GM18907 (cell line): ENCODE measurements around the gene SLC27A3.

ENCODE experiments used
- ATAC-seq: cut with Tn5 transposase; IDR thresholded peaks from one replicate; pipeline ENCODE4 v1.9.1; 2021; ENCODE audit warnings: mild to moderate bottlenecking, moderate library complexity; ENCODE audit not compliant: unreplicated experiment

SLC27A3 gene

GRCh38 chr1:153774780-153775457 lies at the start of gene SLC27A3:
Gene SLC27A3, plus strand, starts transcription at chr1:153775407. Its CDS starts 91 bp downstream, at chr1:153775498.
- ATAC-seq = peak; percentile 19

GRCh38 chr1:153727463-153728304 lies 47.5 kb upstream of the SLC27A3 start, which contains the start of gene INTS3:
Gene INTS3, plus strand, starts transcription at chr1:153728050. Its CDS starts 585 bp downstream, at chr1:153728635.
- peak; percentile 95 for ATAC-seq

GRCh38 chr1:153728305-153729066 lies 46.7 kb upstream of the SLC27A3 start:
- no peak for ATAC-seq

GRCh38 chr1:153730468-153730988 lies 44.7 kb upstream of the SLC27A3 start:
- ATAC-seq = no peak

GRCh38 chr1:153733970-153734369 lies 41.2 kb upstream of the SLC27A3 start:
- ATAC-seq = no peak

- ATAC-seq = no peak
These were observed 40.7 kb upstream of the SLC27A3 start for GRCh38 chr1:153734396-153735089.

- no peak for ATAC-seq
These were observed 40.2 kb upstream of the SLC27A3 start for GRCh38 chr1:153735090-153735420.

- no peak for ATAC-seq
These were observed 33.2 kb upstream of the SLC27A3 start for GRCh38 chr1:153741986-153742385.

- peak; percentile 79 for ATAC-seq
These were observed 32.6 kb upstream of the SLC27A3 start for GRCh38 chr1:153742411-153743142.

- ATAC-seq = no peak
These were observed 29.8 kb upstream of the SLC27A3 start for GRCh38 chr1:153745417-153745816.

- ATAC-seq = no peak
These were observed 29.0 kb upstream of the SLC27A3 start for GRCh38 chr1:153746174-153746573.

- no peak for ATAC-seq
These were observed 26.3 kb upstream of the SLC27A3 start for GRCh38 chr1:153748903-153749302.

- ATAC-seq = peak; percentile 83
These were observed 25.7 kb upstream of the SLC27A3 start for GRCh38 chr1:153749408-153750005.

- ATAC-seq = no peak
These were observed 24.9 kb upstream of the SLC27A3 start for GRCh38 chr1:153750026-153750995.

GRCh38 chr1:153752072-153752471 lies 23.1 kb upstream of the SLC27A3 start:
- ATAC-seq = no peak

GRCh38 chr1:153752571-153753195 lies 22.5 kb upstream of the SLC27A3 start:
- no peak for ATAC-seq

- no peak for ATAC-seq
These were observed 20.9 kb upstream of the SLC27A3 start for GRCh38 chr1:153754266-153754665.

GRCh38 chr1:153760440-153760839 lies 14.8 kb upstream of the SLC27A3 start:
- no peak for ATAC-seq
